ENCODE measurements around the gene SELENBP1. TPM values are rescaled to one million over a fixed set of nuclear protein-coding genes. Genes with fewer than 3 reads are reported as not detected.

SELENBP1 gene
- total RNA-seq, 2 donors from 2014 or later, result 35.4 to 39.2 TPM

DNA sequence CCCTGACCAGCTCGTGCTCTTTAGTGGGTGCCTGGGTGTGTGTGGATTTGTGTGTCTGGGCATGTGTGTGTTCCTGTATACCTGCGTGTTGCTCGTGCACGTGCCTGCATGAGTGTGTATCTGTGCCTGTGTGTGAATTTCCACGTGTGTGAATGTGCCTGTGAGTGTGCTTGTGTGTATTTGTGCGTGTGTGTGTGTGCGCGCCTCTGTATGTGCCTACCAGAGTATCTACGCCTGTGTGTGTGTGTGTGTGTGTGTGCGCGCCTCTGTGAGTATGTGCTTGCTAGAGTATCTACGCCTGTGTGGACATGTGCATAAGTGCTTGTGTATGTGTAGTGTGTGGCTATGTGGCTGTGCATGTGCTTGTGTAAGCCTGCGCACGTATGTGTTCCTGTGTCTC lies 691 bp upstream of the SELENBP1 start:
- no peak for DNase-seq
- H3K27me3 ChIP-seq (ENCODE audit: control insufficient read depth, insufficient read depth, low read length, poor library complexity, severe bottlenecking), result no peaks in the 10 kb centered on the region
- peaks cover 6% of the 10 kb centered on the region for H3K4me1 ChIP-seq (ENCODE audit: control insufficient read depth, insufficient read depth, low read length)
- no peaks in the 10 kb centered on the region for H3K9me3 Mint-ChIP-seq
- H3K9ac ChIP-seq (ENCODE audit: extremely low read depth, low read length, poor library complexity, severe bottlenecking), result no peak overlapping the region
- no peak overlapping the region for H3K27ac Mint-ChIP-seq
- no peak overlapping the region for H3K27ac ChIP-seq (ENCODE audit: low read depth, low read length)
- H3K4me3 Mint-ChIP-seq, result no peak overlapping the region
- H3K4me3 ChIP-seq (ENCODE audit: low read length), result no peak overlapping the region
- peaks cover 1% of the 10 kb centered on the region for H3K27me3 Mint-ChIP-seq (ENCODE audit: insufficient read depth)
- TF ChIP-seq CTCF (conservative IDR thresholded peaks at IDR 0.05), result no peak
- 80 to 96% methylated on average over 9 to 14 of the region's 14 CpGs for WGBS, 2 experiments (ENCODE audit: insufficient coverage in 1 of 2, insufficient read length in 1 of 2)
- no peaks in the 10 kb centered on the region for H3K9me3 ChIP-seq (ENCODE audit: control insufficient read depth, low read length)
- H3K36me3 ChIP-seq (ENCODE audit: control insufficient read depth, insufficient read depth, low read length), result no peaks in the 10 kb centered on the region
- H3K36me3 Mint-ChIP-seq (ENCODE audit: low read depth), result no peaks in the 10 kb centered on the region
- H3K4me1 Mint-ChIP-seq, result peaks cover 12% of the 10 kb centered on the region

GRCh38 chr1:151371370-151372057 lies 991 bp downstream of the SELENBP1 start:
- no peaks in the 10 kb centered on the region for H3K9me3 Mint-ChIP-seq
- no peak overlapping the region for H3K27ac Mint-ChIP-seq
- H3K27me3 Mint-ChIP-seq (ENCODE audit: insufficient read depth), result no peaks in the 10 kb centered on the region
- 94 to 96% methylated on average over 3 to 9 of the region's 9 CpGs for WGBS, 2 experiments (ENCODE audit: insufficient coverage in 1 of 2, insufficient read length in 1 of 2)
- Histone ChIP-seq H3K36me3 (ENCODE audit: control insufficient read depth, insufficient read depth, low read length) (no peaks in the 10 kb centered on the region), H3K4me3 (ENCODE audit: low read length) (no peak overlapping the region), H3K27ac (ENCODE audit: low read depth, low read length) (no peak overlapping the region), H3K27me3 (ENCODE audit: control insufficient read depth, insufficient read depth, low read length, poor library complexity, severe bottlenecking) (no peaks in the 10 kb centered on the region), H3K9me3 (ENCODE audit: control insufficient read depth, low read length) (no peaks in the 10 kb centered on the region), H3K9ac (ENCODE audit: extremely low read depth, low read length, poor library complexity, severe bottlenecking) (peak overlapping the region; percentile 30), H3K4me1 (ENCODE audit: control insufficient read depth, insufficient read depth, low read length) (peaks cover 6% of the 10 kb centered on the region)
- peak overlapping the region; percentile 59 for H3K4me3 Mint-ChIP-seq
- no peak for TF ChIP-seq CTCF (conservative IDR thresholded peaks at IDR 0.05)
- H3K36me3 Mint-ChIP-seq (ENCODE audit: low read depth), result peaks cover 6% of the 10 kb centered on the region
- no peak for DNase-seq
- peaks cover 12% of the 10 kb centered on the region for H3K4me1 Mint-ChIP-seq

- WGBS, 2 experiments (ENCODE audit: insufficient coverage in 1 of 2, insufficient read length in 1 of 2), result 92 to 100% methylated on average over 4 to 6 of the region's 6 CpGs
- Histone ChIP-seq H3K36me3 (ENCODE audit: control insufficient read depth, insufficient read depth, low read length) (no peaks in the 10 kb centered on the region), H3K4me3 (ENCODE audit: low read length) (no peak overlapping the region), H3K9ac (ENCODE audit: extremely low read depth, low read length, poor library complexity, severe bottlenecking) (no peak overlapping the region), H3K9me3 (ENCODE audit: control insufficient read depth, low read length) (no peaks in the 10 kb centered on the region), H3K27ac (ENCODE audit: low read depth, low read length) (no peak overlapping the region), H3K27me3 (ENCODE audit: control insufficient read depth, insufficient read depth, low read length, poor library complexity, severe bottlenecking) (no peaks in the 10 kb centered on the region), H3K4me1 (ENCODE audit: control insufficient read depth, insufficient read depth, low read length) (peaks cover 6% of the 10 kb centered on the region)
- H3K4me3 Mint-ChIP-seq, result no peak overlapping the region
- no peak for DNase-seq
- H3K36me3 Mint-ChIP-seq (ENCODE audit: low read depth), result peaks cover 11% of the 10 kb centered on the region
- H3K9me3 Mint-ChIP-seq, result no peaks in the 10 kb centered on the region
- no peaks in the 10 kb centered on the region for H3K27me3 Mint-ChIP-seq (ENCODE audit: insufficient read depth)
- no peak overlapping the region for H3K27ac Mint-ChIP-seq
- no peak for TF ChIP-seq CTCF (conservative IDR thresholded peaks at IDR 0.05)
- peaks cover 12% of the 10 kb centered on the region for H3K4me1 Mint-ChIP-seq
Observed at GRCh38 chr1:151370211-151370911, 2.1 kb downstream of the SELENBP1 start.

Measured in endodermal cell (in vitro differentiated cells).